Stimulated activated naive CD4-positive, alpha-beta T cell treated with Interleukin-2 at 50 U/mL for 16 hours (primary cell): ENCODE results near the gene MTHFD2.
"Not testable (repeated sequence)": the region's sequence is repeated elsewhere in the genome, so short reads cannot be mapped to it uniquely, and the experiment has no call there.

ENCODE experiments used
- DNase-seq: peaks from one replicate; lab custom pipeline; 2025; lab: John Stamatoyannopoulos, UW

Gene MTHFD2

DNA sequence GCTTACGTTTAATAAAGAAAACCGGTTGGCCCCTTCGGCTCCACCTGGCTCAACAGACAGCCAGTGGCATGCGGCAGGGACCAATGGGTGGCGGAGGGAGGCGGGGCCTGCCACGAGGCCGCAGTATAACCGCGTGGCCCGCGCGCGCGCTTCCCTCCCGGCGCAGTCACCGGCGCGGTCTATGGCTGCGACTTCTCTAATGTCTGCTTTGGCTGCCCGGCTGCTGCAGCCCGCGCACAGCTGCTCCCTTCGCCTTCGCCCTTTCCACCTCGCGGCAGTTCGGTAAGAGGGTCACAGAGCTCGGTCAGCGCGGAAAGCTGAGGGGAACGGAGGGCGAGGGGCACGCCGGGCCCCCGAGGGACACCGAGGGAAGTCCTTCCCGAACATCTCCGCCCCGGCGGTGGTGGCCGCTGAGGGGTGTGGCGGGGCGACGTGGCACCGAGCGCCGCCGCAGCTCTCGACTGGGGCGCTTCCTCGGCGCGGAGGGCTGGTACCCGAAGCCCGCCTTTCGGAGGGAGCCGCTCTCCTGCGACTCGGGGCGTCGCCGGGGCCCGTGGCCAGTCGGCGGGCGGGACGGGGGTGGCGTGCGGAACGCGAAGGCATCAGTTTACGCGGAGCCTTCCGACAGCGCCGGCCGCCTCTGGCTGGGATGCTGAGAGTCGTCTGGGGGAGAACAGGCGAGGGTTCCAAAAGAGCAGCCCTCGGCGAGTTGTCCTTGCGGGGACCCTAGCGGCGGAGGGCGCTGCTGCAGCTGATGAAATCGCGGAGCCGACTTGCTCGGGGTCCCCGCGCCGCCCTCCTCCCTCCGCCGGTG is at the start of gene MTHFD2:
Gene MTHFD2 (plus strand): TSS at position 155 of the 814 bp plus-strand sequence. CDS start 27 bp downstream, at position 182.
- DNase-seq = peak; percentile 91

DNA sequence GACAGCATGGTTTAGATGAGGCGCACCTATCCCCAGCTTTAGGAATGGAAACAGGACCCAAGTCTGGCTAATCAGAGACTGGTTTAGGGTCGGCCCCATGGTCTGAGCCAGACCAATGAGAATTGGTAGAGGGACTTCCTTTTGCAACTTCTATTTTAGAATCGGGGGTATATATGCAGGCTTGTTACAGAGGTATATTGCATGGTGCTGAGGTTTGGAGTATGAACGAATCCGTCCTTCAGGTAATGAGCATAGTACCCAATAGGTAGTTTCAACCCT is 49.2 kb upstream of the MTHFD2 start:
- no peak for DNase-seq

GRCh38 chr2:74149570-74150319 is 48.7 kb upstream of the MTHFD2 start:
- DNase-seq = no peak

- DNase-seq = no peak
Observed at GRCh38 chr2:74152954-74153353, 45.5 kb upstream of the MTHFD2 start.

- no peak for DNase-seq
Observed at GRCh38 chr2:74155830-74156229, 42.6 kb upstream of the MTHFD2 start.

DNA sequence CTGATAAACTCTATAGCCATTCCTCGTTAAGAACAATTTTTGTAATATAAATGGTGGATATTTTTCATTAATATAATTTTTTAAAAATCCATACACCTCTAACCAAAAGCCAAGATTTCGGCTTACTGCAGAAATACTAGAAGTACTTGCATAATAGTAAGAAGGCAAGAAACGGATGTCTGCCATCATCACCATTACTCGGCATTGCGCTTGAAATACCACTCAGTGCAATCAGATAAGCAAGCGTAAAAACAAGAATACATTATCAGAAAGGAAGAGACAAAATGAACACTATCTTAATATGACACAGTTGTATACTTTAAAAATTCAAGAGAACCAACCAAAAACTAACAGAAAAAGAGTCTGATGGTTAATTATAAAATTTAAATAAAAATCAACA is 35.5 kb upstream of the MTHFD2 start:
- DNase-seq = no peak

DNA sequence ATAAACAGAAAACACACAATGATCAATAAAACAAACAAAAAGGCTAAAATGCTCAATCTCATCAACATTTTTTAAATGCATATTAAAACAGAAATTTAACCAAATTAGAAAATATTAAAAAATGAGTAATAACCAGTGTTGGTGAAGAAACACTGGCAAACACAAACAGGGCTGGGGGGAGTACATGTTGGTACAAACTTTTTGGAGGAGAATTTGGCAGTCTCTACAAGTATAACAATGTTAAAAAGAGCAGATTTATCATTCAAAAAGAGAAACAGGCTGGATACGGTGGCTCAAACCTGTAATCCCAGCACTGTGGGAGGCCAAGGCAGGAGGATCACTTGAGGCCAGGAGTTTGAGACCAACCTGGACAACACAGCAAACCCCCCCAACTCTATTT is 33.7 kb upstream of the MTHFD2 start:
- no peak for DNase-seq

GRCh38 chr2:74168739-74169138 is 29.7 kb upstream of the MTHFD2 start:
- no peak for DNase-seq

DNA sequence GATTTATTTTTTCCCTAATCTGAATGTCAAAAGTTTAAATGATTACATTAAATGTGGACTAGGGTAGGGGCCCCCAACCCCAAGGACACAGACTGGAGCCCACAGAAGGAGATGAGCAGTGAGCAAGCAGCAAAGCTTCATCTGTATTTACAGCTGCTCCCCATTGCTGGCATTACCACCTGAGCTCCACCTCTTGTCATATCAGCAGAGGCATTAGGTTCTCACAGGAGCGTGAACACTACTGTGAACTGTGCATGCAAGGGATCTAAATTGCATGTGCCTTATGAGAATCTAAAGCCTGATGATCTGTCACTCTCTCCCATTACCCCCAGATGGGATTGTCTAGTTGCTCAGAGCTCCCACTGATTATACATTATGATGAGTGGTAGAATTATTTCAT is 23.5 kb upstream of the MTHFD2 start:
- no peak for DNase-seq

- no peak for DNase-seq
Observed at GRCh38 chr2:74177696-74178095, 20.7 kb upstream of the MTHFD2 start.

DNA sequence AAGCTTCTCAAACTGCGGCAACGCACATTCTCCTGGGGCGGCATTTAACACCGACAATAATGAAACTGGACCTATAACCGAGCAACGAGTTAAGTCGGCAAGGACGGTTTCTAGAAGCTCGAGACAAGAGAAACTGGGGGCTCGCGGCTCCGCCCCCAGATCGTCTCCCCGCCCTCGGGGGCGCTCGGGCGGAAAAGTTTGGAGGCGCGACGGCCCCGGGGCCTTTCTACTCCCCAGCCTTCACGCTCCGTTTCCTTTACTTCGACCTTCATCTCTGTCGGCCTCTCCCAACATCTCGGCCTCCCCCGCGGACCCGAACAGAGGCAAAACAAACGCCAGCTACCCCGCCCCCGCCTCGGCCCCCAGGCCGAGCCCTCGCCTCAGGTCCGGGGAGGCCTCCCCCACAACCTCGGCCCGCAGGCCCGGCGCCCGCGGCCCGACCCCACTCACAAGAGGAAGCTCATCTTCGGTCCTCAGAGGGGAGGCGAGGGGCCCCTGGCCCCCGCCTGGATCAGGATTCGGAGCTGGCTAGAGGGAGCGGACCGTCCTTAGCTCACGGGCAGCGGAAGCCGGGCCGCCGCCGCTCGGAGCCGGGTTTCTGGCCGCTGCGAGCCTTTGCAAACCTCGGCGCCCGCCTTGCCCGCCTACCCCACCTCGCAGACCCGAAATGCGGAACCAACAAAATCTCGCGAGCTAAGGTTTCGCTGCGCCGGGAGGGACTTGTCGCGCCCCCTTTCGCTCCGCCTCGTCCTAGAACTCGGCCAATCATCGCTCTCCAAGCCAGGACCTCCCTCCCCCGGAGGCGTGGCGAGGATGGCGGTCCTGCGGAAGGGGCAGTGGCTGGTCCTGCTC is 20.0 kb upstream of the MTHFD2 start, which contains the start of gene MOB1A:
Gene MOB1A (minus strand): TSS at position 669 of the 852 bp plus-strand sequence. CDS start 205 bp downstream, at position 464.
- DNase-seq = peak; percentile 97

- DNase-seq = no peak
Observed at GRCh38 chr2:74179063-74179865, 19.2 kb upstream of the MTHFD2 start.

DNA sequence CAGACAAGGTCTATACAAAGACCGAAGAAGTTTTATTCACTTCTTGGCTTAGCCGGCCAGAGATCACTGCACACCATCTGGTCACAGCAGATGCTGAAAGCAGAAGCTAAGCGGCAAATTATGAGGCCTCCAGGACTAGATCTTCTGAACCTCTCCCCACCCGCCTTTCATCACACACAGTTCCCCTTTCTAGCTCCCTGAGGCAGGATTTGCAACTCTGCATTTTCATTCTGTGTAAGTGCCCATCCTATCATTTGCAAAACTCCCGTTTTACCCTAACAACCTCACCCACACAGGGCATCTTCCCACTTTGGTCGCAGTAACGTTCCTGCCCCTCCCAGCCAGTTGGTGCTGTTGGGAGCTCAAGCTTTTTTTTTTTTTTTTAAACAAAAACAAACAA is 16.7 kb upstream of the MTHFD2 start:
- no peak for DNase-seq

DNA sequence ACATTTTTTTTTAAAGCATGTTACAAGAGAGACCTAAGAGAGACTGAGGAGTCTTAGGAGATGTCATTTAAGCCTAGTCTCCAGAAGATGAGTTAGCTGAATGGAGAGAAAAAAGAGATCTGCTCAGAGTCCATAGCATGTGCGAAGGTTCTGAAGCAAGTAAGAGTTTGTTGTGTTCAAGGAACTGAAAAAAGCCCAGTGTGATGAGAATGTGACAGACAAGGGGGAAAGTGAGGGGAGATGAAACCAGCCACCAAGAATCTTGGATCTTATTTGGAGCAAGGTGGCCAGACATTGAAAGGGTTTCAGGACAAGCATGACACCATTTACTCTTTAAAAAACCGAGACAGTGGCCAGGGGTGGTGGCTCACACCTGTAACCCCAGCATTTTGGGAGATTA is 14.5 kb upstream of the MTHFD2 start:
- DNase-seq = no peak

GRCh38 chr2:74186038-74186437 is 12.4 kb upstream of the MTHFD2 start:
- peak; percentile 27 for DNase-seq

DNA sequence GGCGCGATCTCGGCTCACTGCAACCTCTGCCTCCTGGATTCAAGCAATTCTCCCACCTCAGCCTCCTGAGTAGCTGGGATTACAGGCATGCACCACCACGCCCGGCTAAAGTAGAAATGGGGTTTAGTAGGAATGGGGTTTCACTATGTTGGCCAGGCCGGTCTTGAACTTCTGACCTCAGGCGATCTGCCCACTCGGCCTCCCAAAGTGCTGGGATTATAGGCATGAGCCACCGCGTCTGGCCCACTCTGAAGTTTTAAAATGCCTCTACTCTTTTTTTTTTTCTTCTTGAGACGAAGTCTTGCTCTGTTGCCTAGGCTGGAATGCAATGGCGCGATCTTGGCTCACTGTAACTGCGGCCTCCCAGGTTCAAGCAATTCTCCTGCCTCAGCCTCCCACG is 11.7 kb upstream of the MTHFD2 start:
- DNase-seq = not testable (repeated sequence)

GRCh38 chr2:74188018-74188601 is 10.3 kb upstream of the MTHFD2 start:
- no peak for DNase-seq

DNA sequence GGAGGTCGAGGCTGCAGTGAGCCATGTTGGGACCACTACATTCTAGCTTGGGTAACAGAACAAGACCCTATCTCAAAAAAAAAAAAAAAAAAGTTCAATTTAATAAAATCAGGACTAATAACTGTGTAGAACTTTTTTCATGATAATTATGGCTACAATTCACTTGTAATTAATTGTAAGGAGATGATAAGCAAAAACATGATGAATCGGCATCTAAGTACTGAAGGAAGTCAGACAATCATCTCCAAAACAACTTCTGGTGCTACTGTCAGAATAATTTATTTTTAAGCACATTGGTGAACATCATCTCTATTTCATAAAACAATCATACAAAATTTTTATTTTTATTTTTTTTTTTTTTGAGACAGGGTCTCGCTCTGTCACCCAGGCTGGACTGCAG is 9.7 kb upstream of the MTHFD2 start:
- DNase-seq = no peak

DNA sequence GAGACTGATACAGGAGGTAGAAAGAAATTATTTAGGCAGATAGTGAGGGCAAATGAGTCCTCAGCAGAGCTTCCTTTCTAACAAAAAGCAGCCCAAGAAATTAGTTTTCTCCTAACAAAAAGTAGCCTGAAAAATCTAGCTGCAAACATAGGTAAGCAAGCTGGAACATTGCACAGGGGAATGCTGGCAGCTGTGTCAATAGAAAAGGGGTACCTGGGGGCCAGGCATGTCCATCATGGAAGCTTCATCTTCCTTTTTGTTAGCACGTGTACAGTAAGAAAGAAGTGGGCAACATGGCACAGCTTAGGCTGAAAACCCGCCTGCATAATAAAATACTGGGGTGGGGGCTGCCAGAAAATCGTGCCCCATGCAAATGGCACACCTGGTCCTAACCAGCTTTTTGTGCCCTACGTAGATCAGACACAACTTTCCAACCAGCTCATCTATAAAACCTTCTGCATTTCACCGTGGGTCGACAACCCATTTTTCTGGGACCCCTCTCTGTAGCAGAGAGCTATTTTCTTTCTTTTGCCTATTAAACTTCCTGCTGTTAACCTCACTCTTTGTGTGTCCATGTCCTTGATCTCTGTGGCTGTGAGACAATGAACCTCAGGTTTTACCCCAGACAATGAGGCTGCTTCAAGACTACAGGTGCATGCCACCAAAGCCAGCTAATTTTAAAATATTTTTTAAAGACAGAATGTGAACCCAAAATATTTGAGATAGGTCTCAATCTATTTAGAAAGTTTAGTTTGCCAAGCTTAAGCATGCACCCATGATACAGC is 6.6 kb upstream of the MTHFD2 start:
- DNase-seq = no peak

DNA sequence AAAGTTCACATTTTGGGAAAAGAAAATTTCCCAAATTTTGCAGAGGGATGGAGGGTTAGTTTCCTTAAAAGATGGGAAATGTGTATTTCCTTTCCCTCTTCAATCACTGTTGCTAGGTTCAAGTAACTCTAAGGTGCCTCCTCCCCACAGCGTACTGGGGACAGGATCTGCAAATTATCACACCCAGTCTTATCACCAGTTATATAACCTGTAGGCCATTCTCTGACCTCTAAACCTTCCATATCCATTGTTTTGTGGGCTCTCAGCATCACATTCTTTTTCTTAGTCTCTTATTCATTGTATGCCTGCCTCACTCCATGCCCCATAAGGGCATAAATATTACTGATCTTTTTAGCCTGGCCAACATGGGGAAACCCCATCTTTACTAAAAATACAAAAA is 3.6 kb upstream of the MTHFD2 start:
- DNase-seq = no peak

DNA sequence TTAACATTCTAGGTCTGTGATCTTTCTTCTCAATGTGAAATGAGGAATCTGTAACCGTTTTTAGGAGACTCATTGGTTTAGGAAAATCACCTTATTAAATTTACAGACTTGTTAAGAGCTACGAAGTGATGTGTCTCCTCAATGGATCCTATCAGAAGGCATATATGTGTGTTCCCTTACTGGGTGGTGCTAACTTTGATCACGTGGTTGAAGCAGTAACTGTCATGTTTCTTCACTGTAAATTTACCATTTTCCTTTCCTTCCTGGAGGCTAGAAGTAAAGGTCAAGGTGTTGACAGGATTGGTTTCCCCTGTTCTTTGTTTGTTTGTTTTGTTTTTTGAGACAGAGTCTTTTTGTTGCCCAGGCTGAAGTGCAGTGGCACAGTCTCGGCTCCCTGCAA is 1.4 kb upstream of the MTHFD2 start:
- DNase-seq = no peak
